K562 (cell line): Measurements from ENCODE around the gene YY1AP1. TPM values are rescaled to one million over a fixed set of nuclear protein-coding genes. Genes with fewer than 3 reads are reported as not detected.

Source experiments
- FOSL1 ChIP-seq: fragments of 200-800 bp; sonication (Bioruptor generic); conservative IDR thresholded peaks from 2 replicates; pipeline ENCODE4 v1.6.1; 2016; ENCODE audit warnings: missing genetic modification characterization, missing compliant biosample characterization
- JUND ChIP-seq, 2 experiments: IDR thresholded peaks; 2 replicates in 1 of 2; 3 replicates in 1 of 2; pipeline ENCODE4 v1.6.1; 2011; ENCODE audit warnings: borderline replicate concordance in 2 of 2, low read depth in 2 of 2, low read length in 2 of 2, improper control_type of control experiment in 1 of 2, missing biosample characterization in 1 of 2, missing genetic modification characterization in 1 of 2, missing genetic modification reagents in 1 of 2
- MAZ ChIP-seq, 2 experiments: fragments of 450-650 bp in 1 of 2; sonication (generic) in 1 of 2; formaldehyde crosslinking; IDR thresholded peaks in 1 of 2; conservative IDR thresholded peaks in 1 of 2; 2 replicates each; pipeline versions ENCODE4 v1.4.0 to v1.5.0; 2020; ENCODE audit warnings: mild to moderate bottlenecking in 1 of 2, missing genetic modification reagents in 1 of 2
- MTA3 ChIP-seq: fragments of 450-650 bp; formaldehyde crosslinking; IDR thresholded peaks from 2 replicates; pipeline ENCODE4 v1.6.1; 2017; ENCODE audit warnings: mild to moderate bottlenecking, borderline replicate concordance
- ZNF174 ChIP-seq: fragments of 250-450 bp; sonication (Bioruptor Pico); IDR thresholded peaks from 2 replicates; pipeline ENCODE4 v1.4.0; 2020; ENCODE audit warnings: mild to moderate bottlenecking
- ZNF436 ChIP-seq: fragments of 250-450, 450-650 bp; sonication (Bioruptor Pico); formaldehyde crosslinking; IDR thresholded peaks from 2 replicates; pipeline ENCODE4 v1.7.0; 2020; ENCODE audit warnings: mild to moderate bottlenecking
- polyA plus RNA-seq, 8 experiments: library from polyadenylated mRNA; depleted of rRNA in 4 of 8; stranded (reverse) in 5 of 8; unstranded in 3 of 8; fragments of >200 nt; fragmentation: Nextera tagmentation in 2 of 8; fragmentation: Illumina TruSeq in 1 of 8; extraction: Ambion mirVana in 2 of 8; extraction: Trizol in 1 of 8; gene quantifications; 2 replicates each; pipeline versions ENCODE4 v1.2.1 to v1.2.3, GENCODE V29; 2011 to 2014; ENCODE audit warnings: inconsistent platforms in 1 of 8, missing spikeins in 1 of 8
- total RNA-seq, 7 experiments: library from RNA; depleted of rRNA in 6 of 7; stranded (reverse); fragments of >200 nt in 6 of 7; fragmentation: Illumina TruSeq in 2 of 7; extraction: Trizol in 2 of 7; gene quantifications; 2 replicates each; pipeline versions ENCODE4 v1.2.1 to v1.2.3, GENCODE V29; 2011 to 2021; ENCODE audit warnings: low replicate concordance in 1 of 7
- TF ChIP-seq, protein P1 (sequence below), 2 experiments: fragments of 450-650 bp; conservative IDR thresholded peaks; 2 replicates each; pipeline ENCODE4 v1.6.1; 2017; ENCODE audit warnings: mild to moderate bottlenecking in 2 of 2, moderate library complexity in 2 of 2
- TF ChIP-seq, protein P2 (sequence below): fragments of 200-800 bp; sonication (Bioruptor generic); IDR thresholded peaks from 2 replicates; pipeline ENCODE4 v1.6.1; 2017; ENCODE audit warnings: missing genetic modification characterization, missing compliant biosample characterization
- TF ChIP-seq, protein P3 (sequence below): fragments of 250-450 bp; sonication (Bioruptor Pico); IDR thresholded peaks from 2 replicates; pipeline ENCODE4 v1.8.0; 2021; ENCODE audit warnings: moderate library complexity, mild to moderate bottlenecking, inconsistent platforms
- TF ChIP-seq, protein P4 (sequence below): fragments of 450-650 bp; IDR thresholded peaks from 2 replicates; pipeline ENCODE4 v1.6.1; 2016; ENCODE audit warnings: antibody characterized with exemption

YY1AP1 gene
- total and polyA plus RNA-seq, 9 of the 15 experiments (the other 6 are each of a cell fraction or from before 2014, with no cell fraction given): 18.4 to 90.7 (median 42.9) TPM

DNA sequence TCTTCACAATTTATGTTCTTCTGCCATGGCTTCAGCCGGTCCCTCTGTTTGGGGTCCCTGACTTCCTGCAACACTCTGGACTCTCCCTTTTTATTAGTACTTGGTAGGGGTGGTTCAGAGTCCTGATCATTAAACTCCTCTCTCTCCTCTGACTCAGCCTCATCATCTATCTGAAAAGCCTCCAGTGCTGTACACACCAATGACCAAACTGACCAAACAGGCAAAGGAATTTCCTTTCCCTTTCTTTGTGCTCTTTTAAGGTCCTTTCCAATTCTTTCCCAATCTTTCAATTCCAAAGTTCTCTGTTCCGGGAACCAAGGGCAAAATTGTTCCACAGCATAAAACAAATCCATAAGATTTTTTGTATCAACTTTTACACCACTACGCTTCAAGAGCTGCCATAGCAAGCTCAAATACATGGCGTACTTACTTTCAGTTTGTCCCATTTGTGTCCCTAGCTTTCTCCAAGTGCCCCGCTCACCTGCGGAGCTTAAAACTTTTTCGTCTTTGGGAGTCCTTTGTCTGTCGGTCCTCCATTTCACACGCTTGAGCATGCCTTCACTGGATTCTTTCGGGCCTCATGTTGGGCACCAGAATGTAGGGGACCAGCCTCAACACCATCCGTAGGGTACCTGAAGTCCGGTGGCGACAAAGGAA lies 9.9 kb upstream of the YY1AP1 start (continued):
- TF ChIP-seq, protein P1, sequence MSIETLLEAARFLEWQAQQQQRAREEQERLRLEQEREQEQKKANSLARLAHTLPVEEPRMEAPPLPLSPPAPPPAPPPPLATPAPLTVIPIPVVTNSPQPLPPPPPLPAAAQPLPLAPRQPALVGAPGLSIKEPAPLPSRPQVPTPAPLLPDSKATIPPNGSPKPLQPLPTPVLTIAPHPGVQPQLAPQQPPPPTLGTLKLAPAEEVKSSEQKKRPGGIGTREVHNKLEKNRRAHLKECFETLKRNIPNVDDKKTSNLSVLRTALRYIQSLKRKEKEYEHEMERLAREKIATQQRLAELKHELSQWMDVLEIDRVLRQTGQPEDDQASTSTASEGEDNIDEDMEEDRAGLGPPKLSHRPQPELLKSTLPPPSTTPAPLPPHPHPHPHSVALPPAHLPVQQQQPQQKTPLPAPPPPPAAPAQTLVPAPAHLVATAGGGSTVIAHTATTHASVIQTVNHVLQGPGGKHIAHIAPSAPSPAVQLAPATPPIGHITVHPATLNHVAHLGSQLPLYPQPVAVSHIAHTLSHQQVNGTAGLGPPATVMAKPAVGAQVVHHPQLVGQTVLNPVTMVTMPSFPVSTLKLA (conservative IDR thresholded peaks at IDR 0.05): 0 out of 4 replicates have a peak, but pooled peaks of 1 of the 2 experiments have one; percentile 12
- 0 out of 2 replicates have a peak, but pooled peaks have one; percentile 40 for TF ChIP-seq JUND (IDR thresholded peaks at IDR 0.05; ENCODE audit: borderline replicate concordance, low read depth, low read length)
- TF ChIP-seq JUND (tag; IDR thresholded peaks at IDR 0.05; ENCODE audit: borderline replicate concordance, low read depth, low read length): no peak
- TF ChIP-seq ZNF436 (CRISPR knock-in tag): no peak
- TF ChIP-seq, protein P2, sequence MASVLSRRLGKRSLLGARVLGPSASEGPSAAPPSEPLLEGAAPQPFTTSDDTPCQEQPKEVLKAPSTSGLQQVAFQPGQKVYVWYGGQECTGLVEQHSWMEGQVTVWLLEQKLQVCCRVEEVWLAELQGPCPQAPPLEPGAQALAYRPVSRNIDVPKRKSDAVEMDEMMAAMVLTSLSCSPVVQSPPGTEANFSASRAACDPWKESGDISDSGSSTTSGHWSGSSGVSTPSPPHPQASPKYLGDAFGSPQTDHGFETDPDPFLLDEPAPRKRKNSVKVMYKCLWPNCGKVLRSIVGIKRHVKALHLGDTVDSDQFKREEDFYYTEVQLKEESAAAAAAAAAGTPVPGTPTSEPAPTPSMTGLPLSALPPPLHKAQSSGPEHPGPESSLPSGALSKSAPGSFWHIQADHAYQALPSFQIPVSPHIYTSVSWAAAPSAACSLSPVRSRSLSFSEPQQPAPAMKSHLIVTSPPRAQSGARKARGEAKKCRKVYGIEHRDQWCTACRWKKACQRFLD (CRISPR knock-in tag): 0 out of 2 replicates have a peak, but pooled peaks have one; percentile 35
- peak; percentile 20; the same call in 1 of the 2 replicates for TF ChIP-seq FOSL1 (tag)
- no peak for TF ChIP-seq MTA3
- TF ChIP-seq, protein P3, sequence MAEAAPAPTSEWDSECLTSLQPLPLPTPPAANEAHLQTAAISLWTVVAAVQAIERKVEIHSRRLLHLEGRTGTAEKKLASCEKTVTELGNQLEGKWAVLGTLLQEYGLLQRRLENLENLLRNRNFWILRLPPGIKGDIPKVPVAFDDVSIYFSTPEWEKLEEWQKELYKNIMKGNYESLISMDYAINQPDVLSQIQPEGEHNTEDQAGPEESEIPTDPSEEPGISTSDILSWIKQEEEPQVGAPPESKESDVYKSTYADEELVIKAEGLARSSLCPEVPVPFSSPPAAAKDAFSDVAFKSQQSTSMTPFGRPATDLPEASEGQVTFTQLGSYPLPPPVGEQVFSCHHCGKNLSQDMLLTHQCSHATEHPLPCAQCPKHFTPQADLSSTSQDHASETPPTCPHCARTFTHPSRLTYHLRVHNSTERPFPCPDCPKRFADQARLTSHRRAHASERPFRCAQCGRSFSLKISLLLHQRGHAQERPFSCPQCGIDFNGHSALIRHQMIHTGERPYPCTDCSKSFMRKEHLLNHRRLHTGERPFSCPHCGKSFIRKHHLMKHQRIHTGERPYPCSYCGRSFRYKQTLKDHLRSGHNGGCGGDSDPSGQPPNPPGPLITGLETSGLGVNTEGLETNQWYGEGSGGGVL (CRISPR knock-in tag): no peak
- TF ChIP-seq ZNF174 (CRISPR knock-in tag): no peak
- TF ChIP-seq MAZ (CRISPR knock-in tag; conservative IDR thresholded peaks at IDR 0.05 in 1 of 2, IDR thresholded peaks at IDR 0.05 in 1 of 2): 0 out of 4 replicates have a peak, but pooled peaks of 1 of the 2 experiments have one; percentile 23
- TF ChIP-seq, protein P4, sequence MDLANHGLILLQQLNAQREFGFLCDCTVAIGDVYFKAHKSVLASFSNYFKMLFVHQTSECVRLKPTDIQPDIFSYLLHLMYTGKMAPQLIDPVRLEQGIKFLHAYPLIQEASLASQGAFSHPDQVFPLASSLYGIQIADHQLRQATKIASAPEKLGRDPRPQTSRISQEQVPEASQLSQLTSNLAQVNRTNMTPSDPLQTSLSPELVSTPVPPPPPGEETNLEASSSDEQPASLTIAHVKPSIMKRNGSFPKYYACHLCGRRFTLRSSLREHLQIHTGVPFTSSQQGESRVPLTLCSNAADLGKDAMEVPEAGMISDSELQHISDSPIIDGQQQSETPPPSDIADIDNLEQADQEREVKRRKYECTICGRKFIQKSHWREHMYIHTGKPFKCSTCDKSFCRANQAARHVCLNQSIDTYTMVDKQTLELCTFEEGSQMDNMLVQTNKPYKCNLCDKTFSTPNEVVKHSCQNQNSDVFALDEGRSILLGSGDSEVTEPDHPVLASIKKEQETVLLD: no peak
